ENCODE results near the gene COPG1.
A peak's percentile ranks its signal among the peaks of the same experiment; 100 is the strongest.

The COPG1 gene

DNA sequence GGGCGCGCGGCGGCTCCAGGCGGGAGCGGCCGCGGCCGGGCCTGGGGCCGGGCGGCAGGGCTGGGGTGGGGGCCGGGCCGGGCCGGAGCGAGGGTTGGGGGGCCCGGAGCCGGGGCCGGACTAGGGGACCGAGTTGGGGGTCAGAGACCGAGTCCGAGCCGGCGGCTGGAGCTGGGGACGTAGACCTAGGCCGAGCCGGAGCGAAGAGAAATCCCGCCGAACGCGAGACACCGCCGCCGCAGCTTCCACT, 66.5 kb downstream of the COPG1 start:
- no peak for DNase-seq

DNA sequence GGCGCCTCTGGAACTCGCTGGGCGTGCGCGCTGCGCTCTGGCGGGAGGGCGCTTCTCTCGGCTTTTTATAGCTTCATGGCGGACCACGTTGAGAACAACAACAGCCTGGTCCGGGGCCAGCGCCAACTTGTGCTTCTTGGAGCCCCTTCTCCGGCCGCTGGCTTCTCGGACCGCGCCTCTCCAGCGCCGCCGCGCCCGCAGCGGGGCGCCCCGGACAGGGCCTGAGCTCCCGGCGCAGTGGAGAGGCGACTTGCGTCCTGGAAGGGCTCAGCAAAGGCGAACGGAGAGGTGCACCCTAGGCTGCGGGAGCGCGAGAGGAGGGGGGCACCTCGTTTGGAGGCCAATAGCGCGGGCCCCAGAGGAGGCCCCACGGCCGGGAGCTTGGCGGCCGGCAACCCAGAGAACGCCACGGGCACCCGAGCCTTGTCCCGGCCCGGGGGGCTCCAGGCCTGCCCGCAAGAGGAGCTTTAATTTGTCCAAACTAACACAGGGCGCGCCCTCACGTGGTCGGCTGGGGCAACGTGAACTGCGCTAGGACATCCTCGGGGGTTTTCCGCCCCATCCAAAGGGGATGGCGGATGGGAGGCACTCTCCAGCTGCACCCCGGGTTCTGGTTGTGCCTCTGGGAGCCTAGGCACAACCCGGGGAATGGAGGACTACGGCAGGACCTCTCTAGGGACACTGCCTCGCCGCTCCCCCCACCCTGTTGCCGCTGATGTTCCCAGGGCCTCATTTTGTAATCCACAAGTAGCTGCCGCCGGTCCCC, 67.0 kb downstream of the COPG1 start:
- DNase-seq, result peak; percentile 83

DNA sequence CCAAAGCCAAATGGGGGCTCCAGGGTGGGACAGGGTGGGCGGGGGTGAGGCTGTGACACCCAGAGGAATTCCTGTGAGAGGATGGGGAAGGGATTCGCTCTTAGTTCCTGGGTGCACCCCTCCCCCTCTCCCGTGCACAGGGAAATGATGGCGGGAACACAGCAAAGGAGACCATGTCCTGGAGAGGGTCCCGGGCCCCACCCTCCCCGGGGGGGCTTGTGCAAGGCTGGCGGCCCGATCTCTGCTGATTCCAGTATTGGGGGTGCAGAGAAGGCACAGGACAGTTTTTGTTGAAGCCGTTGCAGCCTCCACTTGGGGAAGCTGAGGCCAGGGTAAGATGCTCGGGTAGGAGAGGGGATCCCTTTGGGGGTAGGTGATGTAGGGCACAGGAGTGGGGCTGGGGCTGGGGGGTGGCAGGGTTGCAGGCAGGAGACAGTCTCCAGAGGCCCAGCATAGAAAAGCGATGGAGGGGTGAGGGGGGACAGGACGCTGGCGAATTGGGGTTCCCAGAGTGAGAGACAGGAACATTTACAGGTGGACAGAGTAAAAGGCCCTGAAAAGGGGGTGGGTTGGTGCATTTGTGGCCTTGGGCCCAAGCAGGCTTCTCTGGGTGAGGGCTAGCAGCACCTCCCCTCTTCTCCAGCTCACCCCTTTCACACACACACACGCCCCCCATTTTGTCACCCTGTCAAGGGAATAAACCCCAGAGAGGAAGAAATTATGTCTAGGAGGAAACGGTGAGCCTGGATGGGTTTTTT, 67.8 kb downstream of the COPG1 start:
- no peak for DNase-seq

DNA sequence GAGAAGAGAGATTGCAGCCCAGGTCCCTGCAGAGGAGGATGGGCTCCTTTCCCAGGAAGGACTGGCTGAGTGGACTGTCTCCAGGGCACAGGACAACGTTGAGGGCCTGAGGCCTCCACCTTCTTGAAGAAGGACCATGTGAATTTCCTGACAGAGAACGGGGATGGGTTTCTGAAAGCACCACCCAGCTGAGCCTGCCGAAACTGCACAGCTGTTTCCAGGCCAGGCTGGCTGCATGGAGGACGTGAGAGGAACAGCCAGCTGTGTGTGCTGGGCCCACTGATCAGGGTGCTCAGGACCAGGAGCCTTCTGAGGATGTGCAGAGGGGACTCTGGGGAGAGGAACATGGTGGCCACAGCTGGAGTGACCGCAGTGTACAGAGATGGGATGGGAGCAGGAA, 68.4 kb downstream of the COPG1 start:
- no peak for DNase-seq

DNA sequence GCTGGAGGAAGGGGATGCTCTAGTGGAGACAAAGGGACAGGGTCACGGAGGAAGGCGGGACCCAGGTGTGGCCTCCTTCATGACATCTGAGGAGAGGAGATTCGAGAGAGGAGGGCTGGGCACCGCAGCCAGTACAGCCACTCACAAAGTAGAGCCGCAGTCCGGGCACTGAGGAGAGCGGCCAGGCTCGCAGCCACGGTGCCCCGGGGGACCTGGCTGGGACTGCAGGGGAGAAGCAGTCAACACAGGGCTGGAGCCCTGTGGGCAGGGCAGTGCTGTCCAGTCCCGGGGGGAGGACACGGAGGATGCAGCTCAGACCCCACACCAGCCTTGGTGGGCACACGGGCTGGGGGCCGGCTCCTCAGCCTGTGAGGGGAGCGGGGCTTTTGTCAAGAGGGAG, 69.5 kb downstream of the COPG1 start:
- DNase-seq, result no peak

DNA sequence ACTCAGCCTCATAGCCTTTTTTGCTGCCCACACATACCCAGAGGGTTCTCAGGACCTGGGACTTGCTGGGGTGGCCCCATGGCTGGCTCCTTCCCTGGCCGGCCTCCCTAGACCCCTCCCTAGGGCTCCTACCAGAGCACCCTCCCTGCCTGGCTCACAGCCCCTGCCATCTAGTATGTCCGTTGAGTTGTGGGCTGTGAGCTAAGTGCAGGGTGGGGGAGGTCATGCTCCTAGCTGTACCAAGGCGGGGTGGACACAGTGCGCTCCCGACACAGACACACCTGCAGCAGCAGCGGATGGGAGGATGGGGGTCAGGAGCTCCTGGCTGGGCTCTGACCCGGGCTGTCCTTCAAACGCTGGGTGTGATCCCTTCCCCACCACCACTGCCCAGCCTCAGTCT, 70.9 kb downstream of the COPG1 start:
- no peak for DNase-seq

DNA sequence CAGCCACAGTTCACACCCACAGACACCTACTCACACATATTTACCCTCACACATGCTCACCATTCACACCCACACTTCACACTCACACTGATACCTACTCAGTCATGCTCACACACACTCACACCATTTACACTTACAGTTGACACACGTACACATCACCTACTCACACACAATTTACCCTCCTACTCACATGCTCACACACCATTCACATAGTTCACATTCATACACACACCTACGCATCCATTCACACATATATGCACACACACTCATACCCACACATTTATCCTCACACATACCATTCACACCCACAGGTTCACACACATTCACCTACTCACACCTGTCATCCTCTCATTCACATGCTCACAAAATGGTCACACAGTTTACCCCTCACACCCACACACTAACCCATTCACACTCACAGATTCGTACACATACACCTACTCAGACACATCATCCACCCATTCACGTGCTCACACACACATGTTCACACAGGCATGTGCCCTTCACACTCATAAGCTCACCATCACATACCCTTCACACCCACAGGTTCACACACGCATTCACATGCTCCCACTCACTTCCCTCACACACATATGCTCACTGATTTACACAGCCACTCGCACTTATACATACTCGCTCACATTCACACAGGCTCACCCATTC, 71.5 kb downstream of the COPG1 start:
- no peak for DNase-seq

DNA sequence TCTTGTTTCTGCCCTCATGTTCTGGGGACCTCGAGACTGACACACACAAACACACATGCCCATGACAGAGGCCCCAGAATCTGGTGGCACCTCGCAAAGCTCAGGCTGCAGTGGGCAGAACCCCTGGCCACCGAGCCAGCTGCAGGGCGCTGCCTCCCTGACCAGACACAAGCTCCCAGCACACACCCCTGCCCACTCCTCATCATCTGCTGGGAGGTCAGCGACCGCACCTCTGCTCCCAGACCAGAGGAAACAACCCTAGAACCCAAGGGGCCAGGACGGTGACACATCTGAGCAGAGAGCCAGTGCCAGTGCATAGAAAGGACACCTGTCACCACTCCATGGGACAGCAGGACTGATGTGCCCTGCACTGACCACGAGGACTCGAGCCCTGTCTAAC, 72.5 kb downstream of the COPG1 start:
- no peak for DNase-seq

DNA sequence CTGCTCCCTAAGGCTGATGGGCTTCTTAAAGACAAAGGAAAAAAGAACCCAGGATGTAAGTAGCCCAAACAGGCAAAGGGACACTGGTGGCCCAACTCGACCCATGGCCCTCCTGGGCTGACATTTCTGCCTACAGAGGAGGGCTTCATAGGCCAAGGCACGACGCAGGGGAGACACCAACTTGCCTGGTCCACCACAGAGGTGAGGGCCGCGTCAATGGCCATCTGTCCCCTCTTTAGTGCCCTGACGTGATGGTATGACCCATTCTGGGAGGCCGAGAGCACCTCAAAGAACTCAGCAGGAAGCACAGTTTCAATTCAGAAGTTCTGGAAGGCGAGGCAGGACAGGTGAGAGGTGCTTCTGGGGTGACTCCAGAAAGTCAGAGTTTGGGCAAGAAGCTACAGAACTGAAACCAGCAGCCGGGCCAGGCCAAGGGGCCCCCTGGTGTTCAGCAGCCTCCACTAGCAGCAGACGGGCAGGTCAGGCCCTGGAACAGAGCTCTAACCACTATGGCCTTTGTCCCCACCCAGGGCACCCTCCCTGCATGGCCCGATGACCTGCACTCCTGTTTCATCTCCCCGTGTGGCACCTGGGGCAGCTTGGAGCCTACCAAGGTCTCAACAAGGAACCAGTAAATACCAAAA, 74.4 kb downstream of the COPG1 start:
- DNase-seq, result no peak

DNA sequence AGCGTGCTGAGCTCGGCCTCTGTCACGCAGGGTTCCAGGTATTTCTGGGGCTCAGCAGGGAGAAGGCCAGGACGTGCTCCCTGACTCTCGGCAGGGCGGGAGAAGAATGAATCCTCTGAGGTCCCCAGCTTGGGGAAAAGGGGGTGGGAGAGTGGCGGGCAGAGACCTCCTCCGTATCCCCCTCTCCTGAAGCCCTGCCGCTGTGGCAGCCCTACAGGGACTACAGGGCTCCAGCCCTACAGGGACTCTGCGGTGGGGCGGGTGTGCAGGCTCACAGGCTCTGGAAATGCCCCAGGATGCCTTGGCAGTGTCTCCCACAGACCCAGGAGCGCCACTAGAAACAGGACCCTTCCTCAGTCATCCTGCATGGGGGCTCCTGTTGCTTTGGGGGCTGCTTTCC, 75.4 kb downstream of the COPG1 start:
- no peak for DNase-seq

DNA sequence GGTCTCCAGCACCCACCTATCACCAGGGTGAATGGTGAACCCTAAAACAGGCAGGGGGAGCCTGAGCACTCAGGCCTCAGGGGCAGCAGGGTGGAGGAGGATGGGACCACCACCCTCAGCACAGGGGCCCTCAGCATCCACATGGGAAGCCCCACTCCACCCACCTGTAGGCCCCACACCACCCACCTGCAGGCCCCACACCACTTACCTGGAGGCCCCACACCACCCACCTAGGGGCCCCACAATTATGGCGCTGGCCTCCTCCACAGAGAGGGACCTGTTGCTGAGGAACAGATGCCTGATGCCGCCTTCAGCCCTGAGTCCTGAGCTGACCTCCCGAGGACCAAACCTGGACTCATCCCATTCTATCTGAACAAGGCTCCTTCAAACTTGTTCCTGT, 76.0 kb downstream of the COPG1 start:
- DNase-seq, result no peak

DNA sequence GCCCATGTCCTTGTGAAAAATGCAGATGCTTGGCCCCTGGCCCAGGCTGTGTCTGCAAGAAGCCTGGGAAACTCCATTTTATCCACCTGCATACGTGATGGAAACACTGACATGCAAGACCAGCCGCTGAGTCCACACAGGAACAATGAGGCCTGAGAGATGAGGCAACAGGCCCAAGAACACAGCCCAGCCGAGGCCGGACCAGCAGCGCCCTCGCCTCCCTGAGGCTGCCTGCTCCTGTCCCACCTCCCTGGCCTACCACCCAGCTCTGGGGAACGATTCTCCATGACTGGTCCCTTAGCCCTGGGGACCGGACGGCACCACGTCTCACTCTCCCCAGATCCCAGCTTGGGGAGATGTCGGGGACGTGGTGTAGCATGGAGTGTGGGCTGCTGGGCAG, 76.7 kb downstream of the COPG1 start:
- no peak for DNase-seq

DNA sequence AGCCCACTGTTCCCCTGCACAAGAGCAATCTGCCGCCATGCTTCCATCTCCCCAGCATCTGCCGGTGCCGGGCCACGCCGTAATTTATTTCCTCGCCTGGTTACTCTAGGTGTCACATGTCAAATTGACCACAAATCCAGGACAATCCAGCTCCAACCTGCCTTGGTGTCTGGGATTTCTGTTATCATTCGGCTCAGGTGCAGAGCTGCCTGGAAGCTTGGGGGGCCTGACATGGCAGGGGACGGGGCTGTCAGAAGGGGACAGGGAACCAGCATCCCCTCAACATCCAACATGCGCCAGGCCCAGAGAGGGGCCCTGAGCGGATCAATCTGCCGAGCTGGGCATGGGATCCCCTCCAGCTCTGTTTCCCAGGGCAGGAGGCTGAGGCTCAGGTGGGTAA, 77.2 kb downstream of the COPG1 start:
- no peak for DNase-seq
